Stomach smooth muscle (tissue), 2 donors: ENCODE data around the gene C1orf167.
A peak's percentile ranks its signal among the peaks of the same experiment; 100 is the strongest.

Source experiments
- H3K27ac ChIP-seq: one replicate; pipeline ENCODE4 v1.7.0; 2013; ENCODE audit warnings: mild to moderate bottlenecking, low read length, inconsistent platforms
- H3K27me3 ChIP-seq, 2 donors: one replicate each; pipeline ENCODE4 v1.7.0; 2013; ENCODE audit warnings: low read length in 2 of 2; ENCODE audit not compliant: insufficient read depth in 2 of 2, control insufficient read depth in 1 of 2
- H3K36me3 ChIP-seq, 2 donors: one replicate each; pipeline ENCODE4 v1.7.0; 2013; ENCODE audit warnings: low read length in 2 of 2; ENCODE audit not compliant: control insufficient read depth in 2 of 2, insufficient read depth in 2 of 2
- H3K4me1 ChIP-seq: one replicate; pipeline ENCODE4 v1.7.0; 2013; ENCODE audit warnings: low read length; ENCODE audit not compliant: control insufficient read depth, insufficient read depth
- H3K4me3 ChIP-seq, 2 donors: one replicate each; pipeline ENCODE4 v1.7.0; 2013; ENCODE audit warnings: low read length in 2 of 2
- H3K9ac ChIP-seq, 2 donors: one replicate each; pipeline ENCODE4 v1.7.0; 2013; ENCODE audit warnings: low read length in 2 of 2, mild to moderate bottlenecking in 1 of 2
- H3K9me3 ChIP-seq, 2 donors: one replicate each; pipeline ENCODE4 v1.7.0; 2013; ENCODE audit warnings: low read length in 2 of 2; ENCODE audit not compliant: control insufficient read depth in 2 of 2
- donor health status: healthy.
- donor health status: Pancreatic carcinoma.

Gene C1orf167

GRCh38 chr1:11784993-11785769, 23.2 kb downstream of the C1orf167 start:
- peaks cover 45% of the 10 kb centered on the region for H3K4me1 ChIP-seq
- no peak overlapping the region for H3K27ac ChIP-seq
- H3K36me3 ChIP-seq: peaks cover 4% of the 10 kb centered on the region in 2 donors
- H3K27me3 ChIP-seq: peaks cover 2 to 7% of the 10 kb centered on the region in 2 donors
- H3K9me3 ChIP-seq: no peaks in the 10 kb centered on the region
- H3K9ac ChIP-seq: no peak overlapping the region
- peak overlapping the region in 1 of 2 donors; percentile 66 for H3K4me3 ChIP-seq

- no peak overlapping the region for H3K4me3 ChIP-seq
- H3K9ac ChIP-seq: no peak overlapping the region
- H3K4me1 ChIP-seq: peaks cover 55% of the 10 kb centered on the region
- no peak overlapping the region for H3K27ac ChIP-seq
- H3K27me3 ChIP-seq: peaks cover 2 to 7% of the 10 kb centered on the region in 2 donors
- H3K36me3 ChIP-seq: peaks cover 6 to 7% of the 10 kb centered on the region in 2 donors
- no peaks in the 10 kb centered on the region for H3K9me3 ChIP-seq
These were observed 24.2 kb downstream of the C1orf167 start for GRCh38 chr1:11786168-11786567.

GRCh38 chr1:11787251-11787803, 25.3 kb downstream of the C1orf167 start:
- H3K36me3 ChIP-seq: peaks cover 10 to 12% of the 10 kb centered on the region in 2 donors
- H3K27me3 ChIP-seq: peaks cover 2 to 7% of the 10 kb centered on the region in 2 donors
- H3K9me3 ChIP-seq: no peaks in the 10 kb centered on the region
- peak overlapping the region; percentile 53 for H3K27ac ChIP-seq
- H3K4me1 ChIP-seq: peaks cover 61% of the 10 kb centered on the region
- no peak overlapping the region for H3K9ac ChIP-seq
- peak overlapping the region in 1 of 2 donors; percentile 58 for H3K4me3 ChIP-seq

GRCh38 chr1:11787804-11788436, 25.9 kb downstream of the C1orf167 start:
- Histone ChIP-seq H3K27ac (peak overlapping the region; percentile 53), H3K4me3 (no peak overlapping the region), H3K27me3 (peaks cover 2 to 7% of the 10 kb centered on the region in 2 donors), H3K4me1 (peaks cover 61% of the 10 kb centered on the region), H3K9ac (no peak overlapping the region), H3K36me3 (peaks cover 16% of the 10 kb centered on the region in 2 donors), H3K9me3 (no peaks in the 10 kb centered on the region)

GRCh38 chr1:11788549-11789053, 26.6 kb downstream of the C1orf167 start:
- H3K27ac ChIP-seq: peak overlapping the region; percentile 91
- H3K9ac ChIP-seq: no peak overlapping the region
- no peak overlapping the region for H3K4me3 ChIP-seq
- H3K27me3 ChIP-seq: peaks cover 2 to 7% of the 10 kb centered on the region in 2 donors
- H3K4me1 ChIP-seq: peaks cover 61% of the 10 kb centered on the region
- peaks cover 16 to 17% of the 10 kb centered on the region in 2 donors for H3K36me3 ChIP-seq
- H3K9me3 ChIP-seq: no peaks in the 10 kb centered on the region

GRCh38 chr1:11789126-11790067, 27.4 kb downstream of the C1orf167 start:
- no peaks in the 10 kb centered on the region for H3K9me3 ChIP-seq
- H3K4me3 ChIP-seq: no peak overlapping the region
- no peak overlapping the region for H3K9ac ChIP-seq
- H3K27me3 ChIP-seq: peaks cover 2 to 7% of the 10 kb centered on the region in 2 donors
- H3K4me1 ChIP-seq: peaks cover 61% of the 10 kb centered on the region
- H3K27ac ChIP-seq: peak overlapping the region; percentile 91
- H3K36me3 ChIP-seq: peaks cover 24% of the 10 kb centered on the region in 2 donors

GRCh38 chr1:11790101-11790879, 28.3 kb downstream of the C1orf167 start:
- Histone ChIP-seq H3K27ac (peak overlapping the region; percentile 91), H3K4me1 (peaks cover 53% of the 10 kb centered on the region), H3K9ac (peak overlapping the region; percentile 13 to 44), H3K4me3 (peak overlapping the region; percentile 26 to 58), H3K36me3 (peaks cover 33% of the 10 kb centered on the region in 2 donors), H3K27me3 (peaks cover 1 to 2% of the 10 kb centered on the region in 2 donors), H3K9me3 (no peaks in the 10 kb centered on the region)

- Histone ChIP-seq H3K4me3 (peak overlapping the region in 1 of 2 donors; percentile 58), H3K9me3 (no peaks in the 10 kb centered on the region), H3K27me3 (no peaks in the 10 kb centered on the region), H3K27ac (peak overlapping the region; percentile 91), H3K4me1 (peaks cover 49% of the 10 kb centered on the region), H3K36me3 (peaks cover 40 to 41% of the 10 kb centered on the region in 2 donors), H3K9ac (peak overlapping the region; percentile 42 to 44)
These were observed 29.1 kb downstream of the C1orf167 start for GRCh38 chr1:11790880-11791715.

- H3K9ac ChIP-seq: peak overlapping the region in 1 of 2 donors; percentile 39
- H3K27ac ChIP-seq: peak overlapping the region; percentile 91
- H3K4me3 ChIP-seq: no peak overlapping the region
- no peaks in the 10 kb centered on the region for H3K9me3 ChIP-seq
- H3K4me1 ChIP-seq: peaks cover 43% of the 10 kb centered on the region
- H3K36me3 ChIP-seq: peaks cover 45% of the 10 kb centered on the region in 2 donors
- no peaks in the 10 kb centered on the region for H3K27me3 ChIP-seq
These were observed 30.1 kb downstream of the C1orf167 start for GRCh38 chr1:11792106-11792505.
